ENCODE data around the gene HBG2.

GRCh38 chr11:5272395-5273017, 17.9 kb upstream of the HBG2 start:
- TF ChIP-seq CTCF (conservative IDR thresholded peaks at IDR 0.05; ENCODE audit: low read depth, low read length) = no peak
- TF ChIP-seq USF2 (IDR thresholded peaks at IDR 0.05; ENCODE audit: low read depth, low read length) = no peak
- no peak for TF ChIP-seq POLR2A (IDR thresholded peaks at IDR 0.05; ENCODE audit: low read depth, low read length)
- TF ChIP-seq SMC3 (IDR thresholded peaks at IDR 0.05; ENCODE audit: low read depth, low read length) = no peak
- no peak for TF ChIP-seq MAFK (IDR thresholded peaks at IDR 0.05; ENCODE audit: low read depth, low read length)
- no peak for TF ChIP-seq FOS (IDR thresholded peaks at IDR 0.05; ENCODE audit: low read depth, low read length)
- TF ChIP-seq ELK1 (IDR thresholded peaks at IDR 0.05; ENCODE audit: borderline replicate concordance, low read depth, low read length) = no peak
- no peak for TF ChIP-seq BHLHE40 (IDR thresholded peaks at IDR 0.05; ENCODE audit: low read depth, low read length)
- no peak for TF ChIP-seq CHD1 (IDR thresholded peaks at IDR 0.05; ENCODE audit: low read depth, low read length)
- TF ChIP-seq RAD21 (IDR thresholded peaks at IDR 0.05; ENCODE audit: low read length) = no peak

Data from IMR-90 (cell line).